Measurements from ENCODE around the gene SLC25A10.

SLC25A10 gene

DNA sequence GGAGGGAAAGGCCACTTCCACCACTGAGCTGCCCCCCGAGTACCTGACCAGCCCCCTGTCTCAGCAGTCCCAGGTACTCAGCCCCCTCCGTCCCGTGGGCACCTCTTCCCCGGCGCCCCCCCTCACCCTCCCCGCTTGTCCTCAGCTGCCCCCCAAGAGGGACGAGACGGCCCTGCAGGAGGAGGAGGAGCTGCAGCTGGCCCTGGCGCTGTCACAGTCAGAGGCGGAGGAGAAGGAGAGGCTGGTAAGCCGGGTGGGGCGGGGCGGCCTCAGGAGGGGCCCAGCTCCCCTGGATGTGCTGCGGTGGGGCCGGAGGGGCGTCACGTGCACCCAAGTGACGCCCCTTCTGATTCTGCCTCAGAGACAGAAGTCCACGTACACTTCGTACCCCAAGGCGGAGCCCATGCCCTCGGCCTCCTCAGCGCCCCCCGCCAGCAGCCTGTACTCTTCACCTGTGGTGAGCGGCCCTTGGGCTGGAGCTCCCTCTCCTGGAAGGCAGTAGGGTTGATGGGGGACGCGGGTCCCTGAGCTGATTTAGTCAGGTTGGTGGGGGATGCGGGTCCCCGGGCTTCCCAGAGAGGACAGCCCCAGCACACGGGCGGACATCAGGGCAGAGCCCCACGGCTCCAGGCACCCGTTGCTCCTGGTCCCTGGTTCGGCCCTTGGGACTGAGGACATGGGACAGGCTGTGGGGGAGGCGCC is 18.4 kb upstream of the SLC25A10 start:
- DNase-seq (ENCODE audit: low read depth) = no peak
- TF ChIP-seq, protein P1, sequence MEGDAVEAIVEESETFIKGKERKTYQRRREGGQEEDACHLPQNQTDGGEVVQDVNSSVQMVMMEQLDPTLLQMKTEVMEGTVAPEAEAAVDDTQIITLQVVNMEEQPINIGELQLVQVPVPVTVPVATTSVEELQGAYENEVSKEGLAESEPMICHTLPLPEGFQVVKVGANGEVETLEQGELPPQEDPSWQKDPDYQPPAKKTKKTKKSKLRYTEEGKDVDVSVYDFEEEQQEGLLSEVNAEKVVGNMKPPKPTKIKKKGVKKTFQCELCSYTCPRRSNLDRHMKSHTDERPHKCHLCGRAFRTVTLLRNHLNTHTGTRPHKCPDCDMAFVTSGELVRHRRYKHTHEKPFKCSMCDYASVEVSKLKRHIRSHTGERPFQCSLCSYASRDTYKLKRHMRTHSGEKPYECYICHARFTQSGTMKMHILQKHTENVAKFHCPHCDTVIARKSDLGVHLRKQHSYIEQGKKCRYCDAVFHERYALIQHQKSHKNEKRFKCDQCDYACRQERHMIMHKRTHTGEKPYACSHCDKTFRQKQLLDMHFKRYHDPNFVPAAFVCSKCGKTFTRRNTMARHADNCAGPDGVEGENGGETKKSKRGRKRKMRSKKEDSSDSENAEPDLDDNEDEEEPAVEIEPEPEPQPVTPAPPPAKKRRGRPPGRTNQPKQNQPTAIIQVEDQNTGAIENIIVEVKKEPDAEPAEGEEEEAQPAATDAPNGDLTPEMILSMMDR (IDR thresholded peaks at IDR 0.05; ENCODE audit: low read depth, low read length, missing control alignments) = no peak
- no peak overlapping the region for H3K4me3 ChIP-seq (ENCODE audit: low read depth, low read length)

DNA sequence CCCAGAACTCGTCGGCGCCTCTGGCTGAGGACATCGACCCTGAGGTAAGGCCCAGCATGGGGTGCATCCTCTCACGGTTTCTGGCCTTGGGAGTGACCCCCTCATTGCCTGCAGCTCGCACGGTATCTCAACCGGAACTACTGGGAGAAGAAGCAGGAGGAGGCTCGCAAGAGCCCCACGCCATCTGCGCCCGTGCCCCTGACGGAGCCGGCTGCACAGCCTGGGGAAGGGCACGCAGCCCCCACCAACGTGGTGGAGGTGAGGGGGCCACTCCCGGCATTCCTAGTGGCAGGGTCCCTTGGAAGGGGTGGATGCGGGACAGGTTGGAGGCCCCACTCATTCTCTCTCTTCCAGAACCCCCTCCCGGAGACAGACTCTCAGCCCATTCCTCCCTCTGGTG is 17.3 kb upstream of the SLC25A10 start:
- TF ChIP-seq, protein P1 (IDR thresholded peaks at IDR 0.05; ENCODE audit: low read depth, low read length, missing control alignments) = no peak
- H3K4me3 ChIP-seq (ENCODE audit: low read depth, low read length) = no peak overlapping the region
- DNase-seq (ENCODE audit: low read depth) = no peak

DNA sequence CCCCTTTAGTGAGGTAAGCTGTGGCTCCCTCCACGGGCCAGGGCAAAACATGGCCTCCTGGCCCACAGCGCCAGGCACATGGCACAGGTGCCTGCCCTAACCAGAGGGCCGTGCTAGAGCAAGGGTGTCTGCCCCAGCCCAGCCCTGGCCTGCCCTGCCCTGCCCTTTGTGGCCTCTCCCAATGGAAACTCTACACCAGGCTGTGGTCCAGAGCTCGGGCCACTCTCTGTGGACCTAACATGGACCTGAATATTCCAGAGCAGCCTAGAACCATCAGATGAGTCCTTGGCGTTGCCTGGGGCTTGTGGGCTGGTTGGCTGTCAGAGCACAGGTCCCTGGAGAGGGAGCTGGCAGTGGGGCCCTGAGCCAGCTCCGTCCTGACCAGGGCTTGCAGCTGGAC is 16.9 kb upstream of the SLC25A10 start:
- TF ChIP-seq, protein P1 (IDR thresholded peaks at IDR 0.05; ENCODE audit: low read depth, low read length, missing control alignments) = no peak
- no peak overlapping the region for H3K4me3 ChIP-seq (ENCODE audit: low read depth, low read length)
- DNase-seq (ENCODE audit: low read depth) = no peak

DNA sequence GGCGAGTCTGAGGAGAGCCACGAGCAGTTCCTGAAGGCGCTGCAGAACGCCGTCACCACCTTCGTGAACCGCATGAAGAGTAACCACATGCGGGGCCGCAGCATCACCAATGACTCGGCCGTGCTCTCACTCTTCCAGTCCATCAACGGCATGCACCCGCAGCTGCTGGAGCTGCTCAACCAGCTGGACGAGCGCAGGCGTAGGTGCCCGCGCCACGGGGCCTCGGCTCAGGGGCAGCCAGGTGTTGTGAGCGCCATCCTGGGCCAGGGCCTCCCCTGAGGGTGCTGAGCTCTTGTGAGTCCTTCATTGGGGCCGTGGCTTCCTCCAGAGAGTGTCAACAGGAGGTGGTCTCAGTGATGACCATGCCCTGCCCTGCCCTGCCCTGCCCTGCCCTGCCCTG is 16.3 kb upstream of the SLC25A10 start:
- H3K4me3 ChIP-seq (ENCODE audit: low read depth, low read length) = no peak overlapping the region
- DNase-seq (ENCODE audit: low read depth) = no peak
- TF ChIP-seq, protein P1 (IDR thresholded peaks at IDR 0.05; ENCODE audit: low read depth, low read length, missing control alignments) = no peak

DNA sequence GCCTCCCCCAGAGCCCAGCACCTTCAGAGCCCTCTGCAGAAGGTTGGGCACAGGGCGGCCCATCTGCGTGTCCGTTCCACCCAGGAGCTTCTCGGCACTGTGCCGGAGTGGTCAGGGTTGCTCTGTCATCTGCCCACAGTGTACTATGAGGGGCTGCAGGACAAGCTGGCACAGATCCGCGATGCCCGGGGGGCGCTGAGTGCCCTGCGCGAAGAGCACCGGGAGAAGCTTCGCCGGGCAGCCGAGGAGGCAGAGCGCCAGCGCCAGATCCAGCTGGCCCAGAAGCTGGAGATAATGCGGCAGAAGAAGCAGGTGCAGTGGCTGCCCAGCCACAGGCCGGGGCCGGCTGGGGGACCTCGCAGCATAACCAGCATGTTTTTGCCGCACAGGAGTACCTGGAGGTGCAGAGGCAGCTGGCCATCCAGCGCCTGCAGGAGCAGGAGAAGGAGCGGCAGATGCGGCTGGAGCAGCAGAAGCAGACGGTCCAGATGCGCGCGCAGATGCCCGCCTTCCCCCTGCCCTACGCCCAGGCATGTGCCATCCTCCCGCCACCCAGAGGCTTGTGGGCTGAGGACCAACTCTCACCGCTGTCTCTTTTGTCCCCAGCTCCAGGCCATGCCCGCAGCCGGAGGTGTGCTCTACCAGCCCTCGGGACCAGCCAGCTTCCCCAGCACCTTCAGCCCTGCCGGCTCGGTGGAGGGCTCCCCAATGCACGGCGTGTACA is 15.7 kb upstream of the SLC25A10 start:
- TF ChIP-seq, protein P1 (IDR thresholded peaks at IDR 0.05; ENCODE audit: low read depth, low read length, missing control alignments) = no peak
- no peak for DNase-seq (ENCODE audit: low read depth)

DNA sequence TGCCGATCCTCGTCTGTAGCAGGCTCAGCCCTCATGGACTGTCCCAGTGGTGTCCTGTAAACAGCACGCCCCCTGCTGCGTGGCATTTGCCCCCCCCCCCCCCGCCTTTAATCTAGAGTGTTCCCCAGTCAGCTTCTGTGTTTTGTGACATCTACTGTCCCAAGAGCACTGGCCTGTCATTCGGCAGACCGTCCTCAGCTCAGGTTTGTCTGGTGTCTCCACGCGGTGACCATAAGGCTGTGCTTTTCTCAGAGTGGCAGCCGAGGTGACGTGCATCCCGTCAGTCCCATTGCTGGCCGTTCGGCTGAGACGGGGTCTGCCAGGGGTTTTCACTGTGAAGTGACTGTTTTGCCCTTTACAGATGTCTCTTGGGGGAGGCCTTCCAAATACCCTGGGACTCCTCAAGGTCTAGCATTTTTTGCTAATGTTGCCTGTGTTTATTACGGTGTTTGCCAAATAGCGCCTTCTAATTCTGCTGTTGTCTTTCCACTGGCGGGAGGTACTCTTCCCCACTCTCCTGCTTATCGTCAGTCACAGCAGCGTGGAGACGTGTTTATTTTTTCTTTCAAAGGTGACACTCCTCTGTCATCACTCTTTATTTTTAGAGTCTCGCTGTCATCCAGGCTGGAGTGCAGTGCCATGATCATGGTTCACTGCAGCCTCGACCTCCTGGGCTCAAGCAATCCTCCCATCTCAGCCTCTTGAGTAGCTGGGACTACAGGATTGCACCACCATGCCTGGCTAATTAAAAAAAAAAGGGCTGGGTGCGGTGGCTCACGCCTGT is 14.6 kb upstream of the SLC25A10 start:
- H3K4me3 ChIP-seq (ENCODE audit: low read depth, low read length) = no peak overlapping the region
- no peak for DNase-seq (ENCODE audit: low read depth)
- TF ChIP-seq, protein P1 (IDR thresholded peaks at IDR 0.05; ENCODE audit: low read depth, low read length, missing control alignments) = no peak

More for the DNA sequence above, 15.7 kb upstream of the SLC25A10 start:
- no peak overlapping the region for H3K4me3 ChIP-seq (ENCODE audit: low read depth, low read length)
